Measurements from ENCODE around the gene KDELR3.

The KDELR3 gene

GRCh38 chr22:38484244-38484643 is 16.3 kb downstream of the KDELR3 start:
- no peak for DNase-seq

- DNase-seq, result no peak
Measured at GRCh38 chr22:38485783-38486182, 17.9 kb downstream of the KDELR3 start.

DNA sequence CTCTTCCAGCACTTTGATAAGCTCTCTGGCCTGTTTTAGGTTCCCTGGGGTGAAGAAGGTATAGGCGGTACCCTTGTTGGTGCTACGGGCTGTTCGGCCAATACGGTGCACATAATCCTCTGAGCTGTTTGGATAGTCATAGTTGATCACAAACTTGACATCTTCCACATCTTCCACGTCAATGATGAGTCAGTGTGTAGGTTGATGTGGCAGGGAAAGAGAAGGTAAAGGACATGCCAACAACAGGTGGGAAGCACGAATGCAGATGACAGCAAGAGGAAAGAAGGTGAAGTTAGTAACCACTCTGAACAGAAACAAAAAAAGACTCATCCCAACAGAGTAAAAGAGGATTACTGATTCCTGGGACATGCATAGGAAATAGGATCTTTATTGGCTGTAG is 20.1 kb downstream of the KDELR3 start:
- no peak for DNase-seq

DNA sequence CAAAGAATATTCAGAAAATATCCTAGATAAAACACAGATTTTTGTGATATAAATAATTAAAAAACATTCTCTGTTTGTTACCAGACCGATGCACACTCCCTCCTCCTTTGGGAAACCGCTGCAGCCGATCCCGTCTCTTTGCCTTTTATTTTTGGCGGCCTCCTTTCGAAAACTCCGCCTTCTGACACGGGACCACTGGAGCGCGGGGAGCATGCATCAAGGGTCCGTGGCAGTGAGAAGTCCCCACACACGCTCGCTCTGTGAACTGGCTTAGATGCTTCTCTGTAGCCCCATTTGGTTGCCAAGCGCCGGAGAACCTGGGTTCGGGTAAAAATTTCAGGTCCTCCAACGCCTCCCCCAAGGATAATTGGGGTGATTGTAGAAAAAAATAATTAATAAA is 21.2 kb downstream of the KDELR3 start:
- DNase-seq, result no peak

DNA sequence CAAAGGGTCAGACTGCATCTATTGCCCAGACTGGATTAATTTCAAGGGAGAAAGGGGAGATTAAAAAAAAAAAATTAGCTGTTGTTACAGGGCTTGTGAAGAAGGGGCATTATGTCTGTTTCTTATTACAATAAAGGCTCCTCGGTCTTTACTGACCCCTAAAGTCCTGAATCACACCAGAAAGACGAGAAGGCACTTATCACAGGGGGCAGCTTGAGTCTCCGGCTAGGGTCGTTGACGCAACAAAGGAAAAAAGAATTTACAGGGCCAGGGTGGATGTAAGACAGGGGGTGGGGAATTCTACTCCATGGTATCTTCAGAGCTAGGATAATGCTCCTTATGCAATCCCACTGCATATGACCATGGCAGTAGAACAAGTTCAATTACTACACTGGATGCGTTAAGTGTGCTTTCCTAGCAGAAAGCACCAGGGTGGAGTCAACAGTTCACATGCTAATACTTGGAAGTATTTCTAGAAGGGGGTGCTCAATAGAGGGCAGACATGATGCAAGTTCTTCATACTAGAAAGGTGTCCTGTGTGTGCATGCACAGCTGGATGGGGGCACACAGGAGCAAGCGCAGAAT is 21.8 kb downstream of the KDELR3 start:
- DNase-seq, result no peak

- DNase-seq, result no peak
Measured at GRCh38 chr22:38490475-38490874, 22.6 kb downstream of the KDELR3 start.

DNA sequence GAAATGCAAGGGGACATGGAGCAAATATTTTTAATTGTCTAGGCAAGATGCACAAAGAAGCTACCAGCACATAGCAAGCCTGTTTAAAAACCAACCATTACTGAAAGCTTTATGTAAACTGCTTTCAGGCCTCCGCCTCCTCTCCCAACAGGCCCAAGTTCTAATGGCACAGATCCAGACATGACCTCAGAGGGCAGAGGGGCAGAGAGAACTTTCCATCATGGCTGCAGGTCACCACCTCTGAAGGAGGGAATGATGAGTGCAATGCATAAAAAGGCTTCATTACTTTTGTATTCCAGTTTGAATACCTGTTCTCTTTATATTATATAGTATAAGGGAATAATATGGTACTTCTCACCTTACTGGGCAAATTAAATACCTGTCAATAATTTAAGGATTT is 23.0 kb downstream of the KDELR3 start:
- no peak for DNase-seq

DNA sequence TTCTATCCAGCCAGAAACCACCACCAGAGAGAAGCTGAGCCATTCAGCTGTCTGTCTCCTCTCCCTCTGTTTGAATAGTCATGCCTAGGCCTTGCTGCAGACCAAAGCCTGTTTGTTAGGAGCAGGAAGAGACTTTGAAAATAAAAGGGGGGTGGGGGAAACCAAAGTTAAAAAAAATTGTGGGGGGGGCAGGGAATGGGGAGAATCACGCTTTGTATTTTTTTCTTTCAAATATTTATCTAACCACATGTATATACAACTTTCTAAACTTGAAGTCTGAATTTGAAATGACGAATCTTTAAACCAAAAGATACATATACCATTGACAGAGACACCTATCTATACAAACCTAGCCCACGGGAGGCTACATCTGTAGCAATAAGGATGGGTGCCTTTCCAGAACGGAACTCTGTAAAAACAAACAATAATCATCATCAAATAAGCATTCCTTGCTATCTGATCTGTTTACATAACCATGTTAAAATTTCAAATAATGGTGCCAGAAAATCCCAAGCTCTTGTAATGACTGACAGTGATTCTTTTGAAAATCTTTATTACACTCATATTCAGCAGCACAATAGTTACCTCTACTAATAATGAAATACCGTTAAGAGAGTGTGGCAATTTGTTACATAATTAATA is 23.9 kb downstream of the KDELR3 start:
- DNase-seq, result no peak

DNA sequence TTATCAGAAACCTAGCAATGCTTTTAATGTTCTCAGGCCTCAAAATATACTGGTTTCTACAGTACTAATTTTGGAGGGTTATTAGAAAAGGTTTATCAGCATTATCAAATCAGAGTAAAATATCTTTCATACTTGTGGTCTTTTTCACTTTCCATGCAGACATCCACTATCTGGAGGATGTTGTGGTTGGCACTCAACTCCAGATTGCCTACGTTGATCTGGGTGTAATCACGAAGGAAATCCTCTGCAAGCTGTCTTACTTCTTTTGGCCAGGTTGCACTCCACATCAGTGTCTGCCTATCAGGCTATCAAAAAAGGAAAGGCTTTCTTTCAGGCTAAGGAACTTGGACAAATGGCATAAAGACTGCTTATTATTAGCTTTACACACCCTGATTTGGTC is 26.6 kb downstream of the KDELR3 start:
- no peak for DNase-seq

DNA sequence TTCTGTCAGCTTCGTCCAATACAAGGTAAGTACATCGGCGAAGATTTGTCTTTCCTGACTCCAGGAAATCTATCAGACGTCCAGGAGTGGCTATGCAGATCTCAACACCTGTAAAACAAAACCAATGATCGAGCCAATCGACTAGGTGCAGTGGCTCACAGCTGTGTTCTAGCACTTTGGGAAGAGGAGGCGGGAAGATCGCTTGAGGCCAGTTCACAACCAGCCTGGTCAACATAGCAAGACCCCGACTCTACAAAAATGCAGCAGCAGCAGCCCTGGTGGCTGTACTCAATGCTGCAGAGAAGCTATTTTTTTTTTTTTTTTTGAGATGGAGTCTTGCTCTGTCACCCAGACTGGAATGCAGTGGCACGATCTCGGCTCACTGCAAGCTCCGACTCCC is 27.0 kb downstream of the KDELR3 start:
- no peak for DNase-seq

GRCh38 chr22:38497869-38498268 is 30.0 kb downstream of the KDELR3 start:
- DNase-seq, result no peak

DNA sequence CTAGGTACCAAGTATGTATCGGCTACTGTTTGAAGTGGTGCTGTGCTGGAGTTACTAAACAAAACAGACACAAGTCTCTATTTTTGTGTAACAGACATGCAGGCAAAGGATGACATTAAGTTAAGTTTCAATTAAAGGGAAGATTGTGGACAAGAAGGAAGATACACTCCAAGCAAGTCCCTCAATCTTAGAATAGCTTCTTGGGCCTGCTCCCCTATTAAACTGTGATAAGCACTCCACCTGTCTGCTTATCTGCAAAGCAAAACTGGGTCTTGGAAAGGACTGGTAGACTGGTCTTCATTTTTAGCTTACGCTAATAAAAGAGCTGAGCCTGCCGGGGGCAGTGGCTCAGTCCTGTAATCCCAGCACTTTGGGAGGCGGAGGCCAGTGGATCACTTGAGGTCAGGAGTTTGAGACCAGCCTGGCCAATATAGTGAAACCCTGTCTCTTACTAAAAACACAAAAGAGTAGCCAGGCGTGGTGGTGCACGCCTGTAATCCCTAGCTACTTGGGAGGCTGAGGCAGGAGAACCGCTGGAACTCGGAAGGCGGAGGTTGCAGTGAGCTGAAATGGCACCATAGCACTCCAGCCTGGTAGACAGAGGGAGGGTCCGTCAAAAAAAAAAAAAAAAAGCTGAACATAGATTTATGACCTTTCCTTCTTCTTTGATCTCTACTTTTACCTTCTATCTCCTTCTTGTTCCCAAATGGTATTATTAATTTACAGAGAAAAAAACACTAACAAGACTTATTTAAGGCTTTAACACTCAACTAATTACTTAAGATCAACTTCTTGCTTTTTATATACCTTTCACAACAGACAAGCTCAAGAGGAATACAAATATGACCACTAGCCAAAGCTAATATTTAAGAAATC is 34.1 kb downstream of the KDELR3 start:
- no peak for DNase-seq

DNA sequence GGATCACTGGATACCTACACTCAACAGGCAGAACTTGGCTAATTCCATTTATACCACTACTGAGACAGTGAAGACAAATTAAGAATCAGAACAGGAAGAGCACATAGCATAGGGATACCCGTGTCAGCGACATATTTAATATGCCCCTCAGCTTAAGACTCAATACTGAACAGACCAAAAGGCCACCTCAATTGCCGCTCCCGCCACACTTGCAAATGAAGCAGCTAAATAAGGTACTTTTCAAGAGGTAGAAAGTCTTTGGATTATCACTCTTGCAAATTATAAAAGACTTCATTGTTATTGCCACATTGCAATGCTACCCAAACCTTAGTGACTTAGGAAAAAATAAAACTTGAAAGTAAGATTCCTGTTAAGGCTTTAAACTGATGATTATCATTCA is 35.1 kb downstream of the KDELR3 start:
- no peak for DNase-seq

- no peak for DNase-seq
Measured at GRCh38 chr22:38504731-38505540, 37.0 kb downstream of the KDELR3 start.

GRCh38 chr22:38505541-38506117 is 37.7 kb downstream of the KDELR3 start:
- DNase-seq, result peak; percentile 23

DNA sequence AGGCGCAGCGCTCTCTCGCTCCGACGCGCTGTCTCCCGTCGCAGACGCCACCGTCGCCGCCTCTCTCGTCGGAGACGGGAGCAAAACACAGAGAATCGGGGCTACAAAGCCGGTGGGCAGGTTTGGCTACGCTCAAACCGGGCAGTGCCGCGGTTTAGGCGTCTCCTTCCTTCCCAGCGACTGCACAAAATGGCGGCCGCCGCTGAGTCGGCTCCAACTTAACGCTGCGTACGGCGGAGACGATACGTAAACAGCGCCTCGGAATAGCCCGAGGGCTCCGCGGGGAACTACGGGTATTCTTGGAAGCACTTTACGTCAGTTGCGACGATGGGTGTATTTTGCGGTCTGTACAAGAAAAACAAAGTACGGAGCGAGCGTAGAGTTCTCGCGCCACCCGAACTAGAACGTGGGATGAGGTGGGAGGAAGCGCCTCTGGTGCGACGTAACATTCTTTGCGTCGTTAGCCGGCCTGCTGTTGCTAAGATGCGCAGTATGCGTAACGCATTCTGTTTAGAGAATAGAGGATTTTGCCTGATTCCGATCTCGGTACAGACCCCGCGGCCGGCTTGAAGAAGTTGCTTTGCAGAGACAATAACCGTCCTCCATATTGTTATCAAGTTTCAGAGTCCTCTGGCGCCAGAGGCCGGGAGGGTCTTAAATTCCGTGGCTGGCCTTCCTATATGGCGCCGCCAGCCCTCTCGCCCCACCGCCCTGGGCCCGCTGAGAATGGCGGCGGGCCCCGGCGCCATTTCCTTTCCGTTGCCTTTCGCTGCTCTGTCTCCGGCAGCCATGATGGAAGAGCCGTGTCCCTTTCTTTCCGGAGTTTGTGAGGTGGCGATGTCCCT is 38.4 kb downstream of the KDELR3 start, which contains the start of gene DDX17:
TSS of gene DDX17 (minus strand) at position 194 of the 845 bp plus-strand sequence.
- DNase-seq, result peak; percentile 93

DNA sequence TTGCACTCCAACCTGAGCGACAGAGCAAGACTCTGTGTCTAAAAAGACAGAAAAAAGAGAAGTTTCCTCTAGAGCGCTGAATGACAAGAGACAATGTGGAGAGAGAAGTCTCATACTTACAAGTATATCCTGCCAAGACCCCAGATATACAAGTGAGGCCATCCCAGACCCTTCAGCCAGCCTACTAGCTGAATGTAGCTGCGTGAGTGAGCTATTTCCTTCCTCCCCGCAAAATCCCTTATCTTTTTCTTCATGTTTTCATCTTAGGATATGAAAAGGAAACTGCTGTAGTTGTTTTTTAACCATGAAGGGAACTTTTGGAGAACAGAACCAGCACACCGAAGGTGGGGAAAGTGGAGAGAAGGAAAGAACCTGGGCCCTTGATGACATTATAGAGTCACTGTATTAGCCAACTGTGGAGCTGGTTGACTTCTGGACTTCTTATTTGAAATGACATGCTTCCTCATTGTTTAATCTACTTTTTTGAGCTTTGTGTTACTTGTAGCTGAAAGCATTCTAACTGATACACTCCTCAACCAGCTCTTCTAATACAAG is 42.6 kb downstream of the KDELR3 start:
- no peak for DNase-seq

GRCh38 chr22:38513063-38513462 is 45.2 kb downstream of the KDELR3 start:
- no peak for DNase-seq

- no peak for DNase-seq
Measured at GRCh38 chr22:38518620-38519019, 50.7 kb downstream of the KDELR3 start.

DNA sequence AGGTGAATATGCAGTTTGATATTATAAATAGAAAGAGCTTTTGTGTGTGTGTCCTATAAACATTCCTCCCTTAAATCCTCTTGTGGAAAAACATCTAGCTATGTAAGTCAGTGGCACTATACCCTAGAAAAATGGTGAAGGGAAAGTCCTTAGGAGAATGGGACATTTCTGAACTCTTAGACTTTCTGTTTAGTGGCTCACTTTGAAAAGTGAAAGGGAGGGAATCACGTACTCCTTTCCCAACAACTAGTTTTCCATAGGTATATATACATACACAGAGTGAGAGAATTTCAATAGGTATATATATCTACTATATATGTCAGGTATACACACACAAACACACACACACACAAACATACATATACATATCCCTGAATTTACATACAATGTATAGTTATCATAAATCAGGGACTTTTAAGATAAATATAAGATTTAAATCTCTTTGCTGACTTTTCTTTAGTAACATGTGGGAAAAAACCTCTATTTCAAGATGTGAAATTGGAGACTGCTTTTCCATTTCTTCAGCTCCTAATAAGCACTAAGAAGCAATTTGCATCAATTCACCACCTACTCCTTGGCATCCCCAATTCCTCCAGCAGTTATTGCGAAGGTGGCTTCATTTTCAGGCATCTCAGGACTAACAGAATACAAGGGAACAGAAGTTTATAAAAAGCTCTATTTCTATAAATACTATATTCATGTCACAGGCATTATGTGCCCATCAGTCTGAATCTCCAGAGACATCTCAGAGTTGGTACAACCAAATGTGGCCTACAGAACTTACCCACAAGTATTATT is 51.8 kb downstream of the KDELR3 start:
- DNase-seq, result no peak

GRCh38 chr22:38523029-38523428 is 55.1 kb downstream of the KDELR3 start:
- DNase-seq, result no peak
